ENCODE data around the gene KCNIP4. TPM values are rescaled to one million over a fixed set of nuclear protein-coding genes. Genes with fewer than 3 reads are reported as not detected.

KCNIP4 gene
- total RNA-seq, 1 donor from 2014 or later, result not detected

DNA sequence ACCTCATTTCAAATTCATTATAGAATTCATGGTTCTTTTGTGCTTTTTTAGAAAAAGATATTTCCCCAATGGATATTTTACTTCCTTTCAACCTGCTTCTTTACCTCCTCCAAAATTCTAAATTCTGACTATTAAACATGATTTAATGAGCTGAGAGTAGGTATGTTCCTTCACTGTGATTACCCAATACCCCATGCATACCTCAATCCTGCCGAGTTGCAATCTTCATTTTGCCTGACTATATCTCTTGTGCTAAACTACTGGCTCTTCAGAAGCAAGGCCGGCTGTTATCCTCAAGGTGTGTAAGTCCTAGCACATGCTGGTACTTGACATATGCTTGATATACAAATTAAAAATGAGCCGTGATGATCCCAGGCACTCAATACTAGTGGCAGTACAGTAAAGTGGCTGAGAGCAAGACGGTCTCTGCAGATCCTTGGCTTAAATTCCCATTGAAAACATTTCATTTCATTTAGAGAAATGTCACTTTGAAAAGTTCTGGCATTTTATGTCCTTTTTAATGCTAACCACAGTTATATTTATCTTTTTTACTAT is 320.4 kb downstream of the KCNIP4 start:
- no peak for DNase-seq (ENCODE audit: extremely low read depth, low read depth, low spot score)

DNA sequence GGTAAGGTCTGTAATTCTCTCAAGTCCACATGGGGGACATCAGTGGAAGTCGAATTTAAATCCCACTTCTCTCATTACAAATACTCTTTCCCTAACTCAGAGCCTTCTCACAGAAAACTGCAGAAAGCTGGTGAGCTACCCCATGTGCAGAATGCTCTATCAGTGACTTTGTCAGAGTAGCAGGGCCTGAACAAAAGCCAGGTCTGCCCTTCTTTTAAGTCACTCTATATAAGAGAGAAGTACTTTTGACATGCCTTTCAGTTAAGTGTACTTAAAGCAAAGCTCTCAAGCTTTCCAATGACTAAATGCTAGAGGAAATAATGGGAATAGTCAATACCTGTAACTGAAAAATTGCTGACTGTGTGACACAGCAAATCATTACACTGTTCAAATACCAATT is 323.1 kb downstream of the KCNIP4 start:
- DNase-seq (ENCODE audit: extremely low read depth, low read depth, low spot score), result no peak

DNA sequence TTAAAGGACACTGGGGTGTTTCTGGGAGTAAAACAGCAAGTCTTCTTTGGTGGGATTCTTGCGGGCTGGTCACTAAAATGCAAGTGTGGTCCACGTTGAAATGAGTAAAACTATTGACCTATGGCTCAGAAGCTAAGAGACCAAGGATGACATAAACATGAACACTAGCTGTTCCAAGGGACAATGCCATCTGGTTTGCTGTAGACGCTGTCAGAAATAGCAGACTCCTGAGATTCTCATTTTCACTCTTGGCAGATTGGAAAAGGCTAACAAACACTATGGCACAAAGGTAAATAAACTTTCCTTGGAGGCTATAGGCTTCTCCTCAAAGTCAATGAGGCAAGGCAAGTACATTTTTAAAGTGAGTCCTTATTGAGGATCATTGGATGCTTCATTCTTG is 343.6 kb downstream of the KCNIP4 start:
- no peak for DNase-seq (ENCODE audit: extremely low read depth, low read depth, low spot score)

DNA sequence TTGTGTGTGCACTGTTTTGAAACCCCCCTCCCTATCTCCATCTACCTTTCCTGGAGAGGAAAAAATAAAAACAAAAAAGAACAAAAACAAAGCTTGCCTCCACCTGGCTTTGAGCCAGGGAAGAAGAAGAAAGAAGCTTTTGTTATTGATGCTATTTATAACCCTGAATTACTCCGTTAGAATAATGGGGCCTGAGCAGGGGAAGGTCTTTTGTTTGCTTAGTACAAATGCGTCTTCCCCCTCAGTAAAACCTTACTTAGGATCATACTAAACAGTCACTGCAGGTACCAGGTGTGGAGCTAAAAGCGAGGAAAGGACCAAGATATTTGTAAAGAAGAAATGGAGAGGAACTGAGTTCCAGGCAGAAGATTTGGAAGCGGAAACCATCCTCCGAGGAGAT is 352.1 kb downstream of the KCNIP4 start:
- no peak for DNase-seq (ENCODE audit: extremely low read depth, low read depth, low spot score)

DNA sequence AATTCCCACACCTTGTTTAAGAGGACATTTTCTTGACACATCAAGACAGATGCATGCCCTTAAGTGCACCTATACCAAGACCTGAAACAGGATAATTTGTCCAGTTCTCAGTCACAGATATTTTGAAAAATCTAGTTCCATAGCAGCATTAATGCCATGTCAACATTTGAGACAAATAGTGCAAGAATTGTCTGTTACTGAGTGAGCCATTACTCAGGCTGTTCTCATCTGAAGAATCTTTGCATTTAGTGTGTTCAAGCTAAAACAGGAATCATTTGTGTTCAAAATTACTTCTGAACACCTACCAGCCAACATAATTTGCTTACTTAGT is 354.9 kb downstream of the KCNIP4 start:
- DNase-seq (ENCODE audit: extremely low read depth, low read depth, low spot score), result no peak

DNA sequence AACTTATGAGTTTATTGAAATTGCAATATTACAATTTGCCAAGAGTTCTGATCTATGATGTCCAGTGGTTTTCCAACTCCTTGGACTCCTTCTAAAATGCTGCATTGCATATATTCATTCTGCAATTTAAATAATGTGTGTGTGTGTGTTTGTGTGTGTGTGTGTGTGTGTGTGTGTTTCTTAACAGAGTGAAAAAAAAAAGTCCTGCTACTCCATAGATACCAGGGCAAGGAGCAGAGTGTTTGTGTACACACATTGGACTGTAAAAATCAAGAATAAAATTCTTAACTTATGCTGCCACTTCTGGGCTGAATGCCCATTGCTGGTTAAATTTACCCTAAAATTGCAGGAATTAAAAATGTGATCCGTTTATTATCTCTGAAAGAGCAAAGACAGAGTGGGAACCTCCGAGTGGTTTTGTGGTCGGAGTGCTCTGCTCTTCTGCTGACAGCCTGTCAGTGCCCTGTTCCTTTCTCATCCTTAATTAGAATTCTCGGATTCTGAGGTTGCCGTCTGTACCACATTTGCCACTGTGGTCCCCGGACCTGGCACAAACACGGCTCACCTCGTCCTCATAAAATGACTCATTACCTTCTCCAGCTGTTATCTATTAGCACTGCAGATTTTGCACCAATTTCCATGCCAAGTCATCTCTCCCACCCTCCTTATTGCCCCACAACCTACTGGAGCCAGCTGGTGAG is 355.5 kb downstream of the KCNIP4 start:
- DNase-seq (ENCODE audit: extremely low read depth, low read depth, low spot score), result no peak

DNA sequence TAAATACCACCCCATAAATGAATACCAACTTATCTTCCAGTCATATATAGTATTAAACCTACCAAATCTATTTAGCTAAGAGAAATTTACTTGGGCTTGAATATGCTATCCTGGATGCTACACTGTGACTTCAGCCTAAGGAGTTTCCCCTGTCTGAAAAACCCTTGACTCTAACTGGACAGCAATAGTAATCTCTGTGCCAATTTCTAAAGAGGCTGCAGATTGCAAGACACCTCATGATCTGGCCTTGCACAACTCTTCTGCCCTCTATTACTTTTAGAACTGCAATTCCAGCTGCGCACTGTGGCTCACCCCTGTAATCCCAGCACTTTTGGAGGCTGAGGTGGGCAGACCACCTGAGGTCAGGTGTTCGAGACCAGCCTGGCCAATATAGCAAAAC is 371.5 kb downstream of the KCNIP4 start:
- no peak for DNase-seq (ENCODE audit: extremely low read depth, low read depth, low spot score)

DNA sequence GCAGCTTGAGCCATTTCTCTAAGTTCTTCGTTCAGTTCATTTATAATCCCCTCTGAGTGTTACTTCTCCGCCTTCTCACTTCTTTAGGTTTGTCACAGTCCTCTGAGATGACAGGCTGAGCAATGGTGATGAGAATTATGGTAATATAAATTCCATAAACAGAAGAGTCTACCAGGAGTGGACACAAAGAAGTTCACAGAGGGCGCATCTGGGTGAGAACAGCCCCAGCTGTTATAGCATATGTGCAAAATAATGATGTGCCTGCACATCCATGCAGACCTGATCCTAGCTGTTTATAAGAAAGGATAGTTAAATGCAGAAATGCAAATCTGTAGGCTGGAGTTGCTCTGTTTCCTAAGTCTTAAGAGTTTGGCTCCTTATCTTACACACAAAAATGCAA is 377.5 kb downstream of the KCNIP4 start:
- no peak for DNase-seq (ENCODE audit: extremely low read depth, low read depth, low spot score)

DNA sequence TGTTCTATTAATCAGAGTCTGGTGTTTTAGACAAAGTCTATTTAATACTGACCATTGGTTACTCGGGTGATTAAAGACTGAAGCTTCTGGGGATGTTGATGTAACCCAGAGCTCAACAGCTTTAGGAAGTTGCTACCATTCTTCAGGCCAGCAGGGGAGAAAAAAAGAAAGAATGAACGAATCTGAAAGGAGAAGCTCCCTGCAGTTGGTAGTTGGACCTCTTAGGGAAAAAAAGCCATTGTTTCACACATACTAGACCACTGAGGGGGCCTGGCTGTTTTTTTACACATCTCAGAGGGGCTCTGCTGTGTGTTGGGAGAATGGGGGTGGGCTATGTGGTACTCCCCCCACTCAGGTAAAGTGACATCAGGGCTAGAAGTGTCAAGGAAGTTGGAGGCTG is 378.9 kb downstream of the KCNIP4 start:
- DNase-seq (ENCODE audit: extremely low read depth, low read depth, low spot score), result no peak

DNA sequence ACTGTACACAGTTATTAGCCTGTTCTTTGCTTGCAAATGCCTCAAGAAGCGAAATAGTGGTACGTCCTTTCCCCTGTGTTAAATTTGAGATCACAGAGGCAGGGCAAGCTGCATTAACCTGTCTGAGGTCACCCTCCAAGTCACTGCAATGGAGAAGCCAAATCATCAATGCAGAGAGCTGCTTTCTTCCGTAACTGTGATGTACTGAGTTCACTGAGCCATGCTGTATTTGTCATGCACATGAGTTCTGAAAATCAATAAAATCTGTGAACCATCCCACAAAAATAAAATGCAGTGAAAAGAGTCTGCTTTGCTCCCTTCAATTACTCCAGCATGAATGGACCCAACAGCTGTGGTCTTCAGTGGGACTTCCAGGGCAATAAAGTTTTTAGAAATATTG is 393.5 kb downstream of the KCNIP4 start:
- DNase-seq (ENCODE audit: extremely low read depth, low read depth, low spot score), result no peak

DNA sequence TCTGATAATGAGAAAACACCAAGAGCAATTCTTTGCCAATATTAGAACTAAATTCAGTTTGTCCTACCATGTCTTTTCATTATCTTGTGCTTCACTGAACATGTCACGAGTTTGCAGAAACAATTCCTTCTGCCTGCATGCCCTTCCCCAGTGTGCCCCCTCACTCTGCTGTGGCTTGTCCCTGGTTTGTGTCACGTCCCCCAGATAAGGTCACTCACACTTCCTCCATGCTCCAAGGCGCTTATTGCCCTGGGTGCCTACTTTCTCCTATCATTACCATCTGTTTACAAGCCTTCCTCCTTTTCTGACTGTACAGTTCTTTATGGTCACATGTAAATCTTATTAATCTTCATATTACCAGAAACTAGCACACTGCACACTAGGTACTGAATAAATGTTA is 394.1 kb downstream of the KCNIP4 start:
- no peak for DNase-seq (ENCODE audit: extremely low read depth, low read depth, low spot score)

DNA sequence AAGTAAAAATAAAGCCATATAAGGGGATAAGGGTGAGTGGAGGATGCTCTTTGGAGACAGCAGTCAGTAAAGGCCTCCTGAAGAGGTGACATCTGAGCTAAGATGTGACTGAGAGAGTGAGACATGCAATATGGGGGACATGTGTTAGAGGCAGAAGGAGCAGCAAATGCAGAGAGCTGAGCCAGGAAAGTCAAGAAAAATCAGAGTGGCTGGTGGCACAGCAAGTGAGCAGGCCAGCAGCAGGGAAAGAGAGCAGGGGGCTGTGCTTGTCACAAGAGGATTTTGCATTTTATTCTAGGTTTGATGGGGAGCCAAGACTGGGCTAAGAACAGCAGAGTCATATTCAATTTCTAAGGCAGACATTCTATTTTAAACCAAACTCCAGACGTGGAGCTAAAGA is 394.5 kb downstream of the KCNIP4 start:
- no peak for DNase-seq (ENCODE audit: extremely low read depth, low read depth, low spot score)

DNA sequence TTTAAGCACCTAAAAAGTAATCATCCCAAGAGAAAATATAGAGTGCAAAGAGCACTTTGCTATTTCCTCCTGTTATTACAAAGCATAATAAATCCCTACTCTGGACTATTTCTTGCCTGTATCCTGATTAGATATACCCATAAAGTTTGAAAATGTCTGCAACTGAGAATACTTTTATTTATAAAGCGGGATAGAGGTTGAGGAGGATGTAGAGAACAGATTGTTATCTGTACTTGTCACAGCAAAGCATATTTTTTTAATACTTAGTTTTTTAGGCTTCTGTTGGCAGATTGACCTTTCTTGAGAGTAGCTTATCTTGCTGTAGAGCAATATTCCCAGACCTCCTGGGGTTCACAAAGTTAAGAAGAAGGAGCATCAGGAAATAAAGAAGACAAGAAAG is 396.1 kb downstream of the KCNIP4 start:
- DNase-seq (ENCODE audit: extremely low read depth, low read depth, low spot score), result no peak

DNA sequence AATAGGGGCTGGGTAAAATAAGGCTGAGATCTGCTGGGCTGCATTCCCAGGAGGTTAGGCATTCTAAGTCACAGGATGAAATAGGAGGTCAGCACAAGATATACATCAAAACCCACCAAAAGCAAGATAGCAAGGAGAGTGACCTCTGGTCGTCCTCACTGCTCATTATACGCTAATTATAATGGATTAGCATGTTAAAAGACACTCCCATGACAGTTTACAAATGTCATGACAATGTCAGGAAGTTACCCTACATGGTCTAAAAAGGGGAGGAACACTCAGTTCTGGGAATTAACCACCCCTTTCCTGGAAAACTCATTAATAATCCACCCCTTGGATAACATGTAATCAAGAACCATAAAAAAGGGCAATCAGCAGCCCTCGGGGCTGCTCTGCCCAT is 403.6 kb downstream of the KCNIP4 start:
- DNase-seq (ENCODE audit: extremely low read depth, low read depth, low spot score), result no peak

DNA sequence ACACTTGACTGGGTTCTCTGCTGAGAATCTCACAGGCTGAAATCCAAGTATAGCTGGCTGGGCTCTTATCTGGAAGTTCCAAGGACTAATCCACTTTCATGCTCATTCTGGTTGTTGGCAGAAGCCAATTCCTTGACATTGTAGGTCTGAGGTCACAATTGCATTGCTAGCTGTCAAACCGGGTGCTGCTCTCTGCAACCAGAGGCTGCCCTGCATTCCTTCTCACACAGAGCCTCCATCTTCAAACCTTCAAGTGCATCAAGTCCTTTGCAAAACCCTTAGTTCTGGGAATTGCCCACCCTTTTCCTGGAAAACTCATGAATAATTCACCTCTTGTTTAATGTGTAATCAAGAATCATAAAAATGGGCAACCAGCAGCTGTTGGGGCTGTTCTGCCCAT is 404.2 kb downstream of the KCNIP4 start:
- DNase-seq (ENCODE audit: extremely low read depth, low read depth, low spot score), result no peak

DNA sequence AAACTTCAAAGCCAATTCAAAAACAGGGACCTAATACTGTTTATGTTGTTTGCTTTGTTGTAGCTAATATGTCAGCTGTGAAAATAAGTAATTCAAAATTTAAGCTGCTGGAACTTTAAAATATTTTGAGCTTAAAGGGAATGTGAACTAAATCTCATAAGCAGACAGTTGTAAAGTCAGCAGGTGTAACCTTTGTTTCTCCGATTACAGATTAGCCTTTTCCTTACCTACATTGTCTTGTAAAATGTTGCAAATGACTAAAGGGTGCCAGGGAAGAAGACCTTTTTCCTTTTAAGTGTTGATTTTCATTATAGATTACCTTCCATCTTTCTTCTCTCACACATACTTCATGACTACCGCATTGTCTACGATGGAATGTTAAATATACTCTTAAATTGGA is 405.1 kb downstream of the KCNIP4 start:
- DNase-seq (ENCODE audit: extremely low read depth, low read depth, low spot score), result no peak

DNA sequence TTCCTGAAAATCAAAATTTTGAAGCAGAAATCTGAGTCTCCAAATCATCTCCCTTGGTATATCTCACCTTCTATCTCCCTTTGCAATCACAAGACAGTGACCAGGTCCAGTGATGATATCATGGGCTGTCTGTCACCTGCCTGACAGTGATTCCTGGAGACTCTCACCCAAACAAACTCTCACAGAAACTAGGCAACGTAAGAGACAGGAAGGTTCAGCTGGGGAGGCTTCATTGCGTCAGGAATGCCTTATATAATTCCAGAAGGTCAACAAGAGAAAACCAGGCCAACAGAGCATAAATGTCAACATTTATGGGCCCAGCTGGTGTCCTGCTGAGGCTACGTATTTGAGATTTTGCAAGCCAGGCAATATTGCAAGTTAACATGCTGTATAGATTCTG is 412.7 kb downstream of the KCNIP4 start:
- no peak for DNase-seq (ENCODE audit: extremely low read depth, low read depth, low spot score)

DNA sequence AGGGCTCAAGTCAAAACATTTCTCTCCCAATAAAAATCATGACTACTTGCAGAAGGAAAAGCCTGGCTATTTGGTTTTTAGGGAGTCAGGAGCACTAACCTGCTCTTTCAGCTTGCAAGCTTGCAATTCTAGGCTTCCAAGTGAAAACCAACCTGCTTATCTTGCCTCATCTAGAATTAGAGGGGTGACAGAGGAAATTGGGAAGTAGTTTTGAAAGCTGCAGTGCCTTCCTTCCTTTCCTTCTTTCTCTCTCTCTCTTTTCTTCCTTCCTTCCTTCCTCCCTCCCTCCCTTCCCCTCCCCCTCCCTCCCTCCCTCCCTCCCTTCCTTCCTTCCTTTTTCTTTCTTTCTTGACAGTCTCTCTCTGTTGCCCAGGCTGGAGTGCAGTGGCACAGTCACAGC is 417.5 kb downstream of the KCNIP4 start:
- DNase-seq (ENCODE audit: extremely low read depth, low read depth, low spot score), result no peak

DNA sequence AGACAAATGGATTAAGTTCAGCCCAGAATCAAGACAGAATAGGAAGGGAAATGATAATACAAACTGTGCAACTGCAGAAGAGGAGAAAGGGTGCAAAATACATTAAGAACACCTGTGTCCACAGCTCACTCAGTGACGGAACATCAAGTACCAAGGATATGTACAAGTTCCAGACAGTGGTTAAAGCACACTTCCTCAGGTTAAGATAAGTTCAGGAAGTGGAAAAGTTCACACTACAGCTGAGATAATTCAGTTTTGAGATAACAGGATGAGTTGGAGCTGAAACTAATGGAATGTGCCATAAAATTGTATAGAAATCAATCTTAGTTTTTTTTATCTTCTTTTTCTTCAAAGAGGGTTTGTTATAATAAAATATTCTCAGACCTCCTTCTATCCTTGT is 419.4 kb downstream of the KCNIP4 start:
- DNase-seq (ENCODE audit: extremely low read depth, low read depth, low spot score), result no peak

DNA sequence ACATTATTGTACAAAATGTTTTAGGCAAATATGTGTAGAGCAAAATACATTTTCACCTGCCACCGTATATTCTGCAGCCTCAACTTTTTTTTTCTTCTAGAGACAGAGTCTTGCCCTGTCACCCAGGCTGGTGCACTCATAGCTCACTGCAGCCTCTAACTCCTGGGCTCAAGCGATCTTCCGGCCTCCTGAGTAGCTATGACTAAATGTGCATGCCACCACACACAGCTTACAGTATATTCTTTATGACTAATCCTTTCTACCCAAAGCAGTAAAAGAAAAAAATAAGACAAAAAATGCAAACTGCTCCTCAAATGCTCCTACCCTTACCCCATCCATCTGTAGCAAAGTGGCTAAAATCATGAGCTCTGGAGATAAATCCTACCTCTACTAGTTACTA is 426.3 kb downstream of the KCNIP4 start:
- DNase-seq (ENCODE audit: extremely low read depth, low read depth, low spot score), result no peak

DNA sequence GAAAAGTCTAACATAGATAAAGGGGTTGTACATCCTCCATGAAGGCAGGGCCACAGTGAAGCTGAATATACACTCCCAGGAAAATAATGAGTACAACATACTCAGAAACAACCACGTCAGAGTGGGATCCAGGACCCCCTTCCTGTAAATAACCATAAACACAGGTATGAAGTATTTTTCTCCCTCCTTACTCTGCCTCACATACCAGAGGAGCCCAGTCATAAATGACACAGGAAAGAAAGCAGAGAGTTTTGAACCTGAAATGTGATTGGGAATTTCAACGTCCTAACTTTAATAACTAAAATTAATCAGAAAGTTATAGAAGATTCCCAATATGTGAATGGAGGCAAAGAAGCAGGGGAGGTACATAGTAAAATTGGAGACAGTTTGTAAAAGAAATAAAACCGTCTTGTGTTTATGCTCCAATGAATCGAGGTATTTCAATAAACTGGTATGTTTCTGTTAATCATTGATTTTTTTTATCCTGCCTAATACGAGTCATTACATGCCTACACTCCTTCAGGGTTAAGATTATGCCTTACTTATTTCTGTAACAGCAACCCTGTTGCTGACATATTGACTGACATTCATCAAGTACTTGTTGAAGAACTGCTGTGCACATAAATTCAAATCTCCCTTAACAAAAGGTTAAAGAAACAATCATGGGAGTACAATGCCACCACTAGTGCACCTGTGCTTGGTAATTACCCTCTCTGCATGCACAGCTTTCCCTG is 431.3 kb downstream of the KCNIP4 start:
- no peak for DNase-seq (ENCODE audit: extremely low read depth, low read depth, low spot score)

DNA sequence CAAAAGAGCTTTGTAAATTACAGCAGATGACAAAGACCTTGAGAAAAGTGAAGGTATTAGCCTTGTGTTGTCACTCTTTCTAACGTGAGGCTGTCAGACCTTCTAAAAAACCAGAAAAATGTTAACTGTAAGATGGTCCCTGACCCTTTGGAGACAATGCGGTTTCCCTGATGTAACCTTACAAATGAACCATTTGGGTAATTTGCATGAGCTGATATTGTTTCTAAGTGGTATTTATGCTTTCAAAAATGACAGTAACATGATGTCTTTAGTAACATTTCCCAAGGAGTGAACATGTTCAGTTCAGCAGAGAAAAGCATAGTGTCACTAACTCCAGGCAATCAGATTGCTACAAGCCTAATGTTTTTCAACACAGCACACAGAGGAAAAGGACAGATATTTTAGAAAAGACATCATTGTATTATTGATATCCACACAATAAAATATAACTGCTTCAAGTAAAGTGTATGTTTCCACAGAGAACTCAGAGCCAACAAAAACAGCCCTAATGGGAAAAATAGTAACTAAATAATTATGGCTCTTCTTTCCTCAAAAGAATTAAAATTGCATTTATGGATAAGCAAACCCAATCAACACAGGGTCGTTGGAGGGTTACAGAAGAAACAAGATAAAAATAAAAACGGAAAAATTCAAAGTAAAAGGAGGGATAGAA is 434.4 kb downstream of the KCNIP4 start:
- no peak for DNase-seq (ENCODE audit: extremely low read depth, low read depth, low spot score)

All from glomerular endothelial cell (primary cell).